Activated CD8-positive, alpha-beta T cell treated with anti-CD3 and anti-CD28 coated beads for 36 hours (primary cell): ENCODE results near the gene NFATC3. TPM values are rescaled to one million over a fixed set of nuclear protein-coding genes. Genes with fewer than 3 reads are reported as not detected.

Source experiments
- ATAC-seq: fragments of 200-7000 bp; cut with Tn5 transposase; one replicate; pipeline ENCODE4 v1.10.0; 2021; ENCODE audit warnings: mild to moderate bottlenecking, moderate library complexity
- CTCF ChIA-PET: fragments of 350-600 bp; sonication (Branson Sonifier 250); formaldehyde crosslinking; loops from one replicate; lab custom pipeline; 2021; ENCODE audit warnings: antibody characterized with exemption; lab: Charles Lee
- POLR2A ChIA-PET: fragments of 350-600 bp; sonication (Branson Sonifier 250); formaldehyde crosslinking; loops from one replicate; lab custom pipeline; 2021; ENCODE audit warnings: antibody characterized with exemption; lab: Charles Lee
- DNase-seq: peaks from one replicate; pipeline ENCODE4 v3.0.0-alpha.2; 2020
- H3K27ac Mint-ChIP-seq: one replicate; pipeline ENCODE4 v1.8.0; 2021; ENCODE audit warnings: mild to moderate bottlenecking, mixed read lengths
- H3K27me3 Mint-ChIP-seq: one replicate; pipeline ENCODE4 v1.8.0; 2021; ENCODE audit warnings: mixed read lengths
- H3K36me3 Mint-ChIP-seq: one replicate; pipeline ENCODE4 v1.8.0; 2021; ENCODE audit warnings: low read depth, mixed read lengths
- H3K4me1 Mint-ChIP-seq: one replicate; pipeline ENCODE4 v1.8.0; 2021; ENCODE audit warnings: low read depth, mixed read lengths
- H3K4me3 Mint-ChIP-seq: one replicate; pipeline ENCODE4 v1.8.0; 2021; ENCODE audit warnings: mild to moderate bottlenecking, moderate library complexity, mixed read lengths
- H3K9me3 Mint-ChIP-seq: one replicate; pipeline ENCODE4 v1.8.0; 2021; ENCODE audit warnings: mixed read lengths
- intact Hi-C: fragments of 100-400 bp; cut with micrococcal nuclease; formaldehyde crosslinking; loops from one replicate; pipeline ENCODE4 v1.10.0; 2022
- total RNA-seq, 2 experiments: library from RNA; stranded (reverse); gene quantifications; one replicate each; pipeline ENCODE4 v1.2.3, GENCODE V29; 2021
- TF ChIP-seq, protein P1 (sequence below): fragments of 200-600 bp; IDR thresholded peaks from one replicate; pipeline ENCODE4 v1.8.0; 2022; ENCODE audit warnings: antibody characterized with exemption, mild to moderate bottlenecking

Gene NFATC3
- total RNA-seq, 2 experiments from 2014 or later, result 102 to 104 TPM

DNA sequence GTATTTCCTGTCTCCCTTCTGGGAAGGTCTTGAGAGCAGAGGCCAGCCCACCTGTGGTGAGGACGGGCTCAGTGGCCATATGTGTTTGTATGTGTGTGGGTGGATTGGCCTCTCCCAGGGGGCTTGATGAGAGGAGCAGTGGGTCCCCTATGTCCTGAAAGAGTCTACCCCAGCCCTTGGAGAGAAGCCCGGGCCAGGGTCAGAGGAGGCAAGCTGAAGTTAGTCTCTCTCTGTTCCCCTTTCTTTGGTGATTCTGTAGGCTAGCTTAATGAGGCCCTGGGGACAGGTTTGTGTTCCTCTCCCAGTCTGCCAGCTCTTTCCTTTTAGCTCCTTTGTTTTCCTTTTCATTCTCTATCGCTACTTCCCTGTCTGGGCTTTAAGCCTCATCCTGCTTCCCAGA is 23.8 kb upstream of the NFATC3 start:
- intact Hi-C loops, result no loop called here
- TF ChIP-seq, protein P1, sequence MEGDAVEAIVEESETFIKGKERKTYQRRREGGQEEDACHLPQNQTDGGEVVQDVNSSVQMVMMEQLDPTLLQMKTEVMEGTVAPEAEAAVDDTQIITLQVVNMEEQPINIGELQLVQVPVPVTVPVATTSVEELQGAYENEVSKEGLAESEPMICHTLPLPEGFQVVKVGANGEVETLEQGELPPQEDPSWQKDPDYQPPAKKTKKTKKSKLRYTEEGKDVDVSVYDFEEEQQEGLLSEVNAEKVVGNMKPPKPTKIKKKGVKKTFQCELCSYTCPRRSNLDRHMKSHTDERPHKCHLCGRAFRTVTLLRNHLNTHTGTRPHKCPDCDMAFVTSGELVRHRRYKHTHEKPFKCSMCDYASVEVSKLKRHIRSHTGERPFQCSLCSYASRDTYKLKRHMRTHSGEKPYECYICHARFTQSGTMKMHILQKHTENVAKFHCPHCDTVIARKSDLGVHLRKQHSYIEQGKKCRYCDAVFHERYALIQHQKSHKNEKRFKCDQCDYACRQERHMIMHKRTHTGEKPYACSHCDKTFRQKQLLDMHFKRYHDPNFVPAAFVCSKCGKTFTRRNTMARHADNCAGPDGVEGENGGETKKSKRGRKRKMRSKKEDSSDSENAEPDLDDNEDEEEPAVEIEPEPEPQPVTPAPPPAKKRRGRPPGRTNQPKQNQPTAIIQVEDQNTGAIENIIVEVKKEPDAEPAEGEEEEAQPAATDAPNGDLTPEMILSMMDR, result no peak
- no peak overlapping the region for H3K4me3 Mint-ChIP-seq
- no peak for ATAC-seq
- H3K27ac Mint-ChIP-seq, result peak overlapping the region; percentile 70
- CTCF ChIA-PET, result interaction anchor here (1.3 to 1.7 kb wide), 3 partner anchors 14 to 167 kb away, joined by 3 to 4 read pairs (median 4); no protein-coding TSS in a partner anchor
- H3K4me1 Mint-ChIP-seq, result peaks cover 53% of the 10 kb centered on the region
- H3K9me3 Mint-ChIP-seq, result no peaks in the 10 kb centered on the region
- no peaks in the 10 kb centered on the region for H3K27me3 Mint-ChIP-seq
- DNase-seq, result no peak
- POLR2A ChIA-PET, result interaction anchor here (1.1 to 1.5 kb wide), 4 partner anchors 8 to 77 kb away, joined by 3 to 5 read pairs (median 4); no protein-coding TSS in a partner anchor
- H3K36me3 Mint-ChIP-seq, result peaks cover 52% of the 10 kb centered on the region

DNA sequence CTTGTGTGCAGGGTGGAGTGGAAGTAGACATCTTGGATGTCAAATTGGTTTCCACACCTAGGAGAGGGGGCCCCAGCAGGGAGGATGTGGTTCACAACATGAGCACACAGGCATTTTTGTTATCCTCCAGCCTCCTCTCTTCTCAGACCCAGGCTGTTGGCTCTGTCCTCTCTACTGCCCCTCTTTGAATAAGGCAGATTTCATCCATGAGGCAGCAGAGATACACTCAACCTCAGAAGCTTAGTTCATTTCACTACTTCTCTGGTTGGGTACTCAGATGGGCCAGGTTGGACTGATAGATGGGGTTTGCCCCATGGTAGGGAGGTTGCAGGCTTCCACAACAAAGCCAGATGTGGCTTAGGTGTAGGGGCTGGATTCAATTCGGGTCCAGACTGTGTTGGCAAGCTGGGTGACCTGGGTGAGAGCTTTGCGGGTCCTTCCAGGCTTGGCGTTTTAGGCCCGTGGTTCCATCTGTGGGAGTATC is 22.2 kb upstream of the NFATC3 start:
- POLR2A ChIA-PET, result interaction anchor here (0.7 to 1.9 kb wide), 4 partner anchors 11 to 128 kb away, joined by 3 to 10 read pairs (median 6); partner anchors contain the start of genes DDX28 and DUS2
- CTCF ChIA-PET, result interaction anchor here (0.8 to 1.4 kb wide), 5 partner anchors 11 to 221 kb away, joined by 3 to 7 read pairs (median 4); partner anchors contain the start of gene NFATC3
- Mint-ChIP-seq H3K4me1 (peaks cover 60% of the 10 kb centered on the region), H3K4me3 (peak overlapping the region; percentile 3), H3K9me3 (no peaks in the 10 kb centered on the region), H3K36me3 (peaks cover 50% of the 10 kb centered on the region), H3K27me3 (no peaks in the 10 kb centered on the region), H3K27ac (peak overlapping the region; percentile 85)
- DNase-seq, result peak; percentile 84
- ATAC-seq, result peak; percentile 83
- intact Hi-C loops, result no loop called here
- TF ChIP-seq, protein P1, result no peak

DNA sequence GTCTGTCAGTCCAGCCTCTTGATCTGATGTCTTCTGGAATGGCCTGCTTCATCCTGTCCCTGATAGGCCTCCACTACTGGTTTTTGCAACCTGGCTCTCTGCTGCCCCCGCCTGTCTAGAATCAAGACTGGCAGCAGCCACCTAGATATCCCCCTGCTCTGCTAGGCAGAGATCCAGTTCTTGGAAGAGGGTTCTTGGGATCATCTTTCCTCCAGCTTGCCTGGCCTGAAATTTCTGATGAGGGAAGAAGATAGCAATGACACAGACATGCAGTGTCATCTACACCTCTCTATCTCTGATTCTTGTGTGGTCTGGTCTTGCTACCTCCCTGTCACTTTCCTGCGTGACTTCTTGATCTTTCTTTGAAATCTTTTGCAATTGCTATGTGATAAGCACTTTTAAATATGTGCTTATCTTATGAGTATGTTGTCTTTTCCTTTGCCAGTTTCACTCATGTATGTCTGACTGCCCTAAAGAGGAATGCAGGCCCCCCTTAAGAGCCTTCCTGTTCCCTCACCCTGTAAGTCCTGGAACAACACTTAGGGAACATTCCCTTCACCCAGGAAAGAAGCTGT is 20.3 kb upstream of the NFATC3 start:
- no peak overlapping the region for H3K4me3 Mint-ChIP-seq
- peaks cover 50% of the 10 kb centered on the region for H3K36me3 Mint-ChIP-seq
- intact Hi-C loops, result no loop called here
- H3K4me1 Mint-ChIP-seq, result peaks cover 59% of the 10 kb centered on the region
- ChIA-PET POLR2A (interaction anchor here (1.1 to 1.6 kb wide), 4 partner anchors 11 to 129 kb away, joined by 4 to 5 read pairs (median 4); no protein-coding TSS in a partner anchor), CTCF (interaction anchor here (0.9 to 4.0 kb wide), 15 partner anchors 11 to 168 kb away, joined by 3 to 38 read pairs (median 4); partner anchors contain the start of genes DDX28, DPEP2, DUS2 and NFATC3)
- no peaks in the 10 kb centered on the region for H3K9me3 Mint-ChIP-seq
- peak; percentile 73 for ATAC-seq
- DNase-seq, result peak; percentile 85
- H3K27me3 Mint-ChIP-seq, result no peaks in the 10 kb centered on the region
- peak overlapping the region; percentile 79 for H3K27ac Mint-ChIP-seq
- TF ChIP-seq, protein P1, result peak; percentile 90

DNA sequence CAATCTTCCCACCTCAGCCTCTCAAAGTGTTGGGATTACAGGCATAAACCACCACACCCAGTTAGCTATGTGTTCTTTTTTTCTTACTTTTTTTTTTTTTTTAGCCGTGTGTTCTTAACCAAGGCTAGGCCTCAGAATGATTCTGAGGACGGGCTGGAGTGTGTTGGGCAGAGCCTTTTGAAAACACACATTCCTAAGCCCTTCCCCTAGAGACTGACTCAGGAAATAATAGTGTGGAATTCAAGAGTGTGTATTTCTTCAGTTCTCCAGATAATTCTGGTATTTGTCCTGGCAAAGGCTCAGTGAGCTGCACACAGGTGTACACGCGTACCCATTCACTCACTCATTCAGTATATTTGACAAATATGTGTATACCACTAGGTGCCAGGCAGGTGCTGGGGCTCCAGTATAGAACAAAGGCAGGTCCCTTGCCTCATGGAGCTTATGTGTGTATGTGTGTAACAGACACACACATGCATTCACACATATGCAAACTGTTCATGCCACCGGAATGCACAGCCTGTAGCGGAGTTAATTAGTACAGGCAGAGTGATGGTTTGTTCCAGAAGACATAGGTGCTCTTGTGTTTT is 19.4 kb upstream of the NFATC3 start:
- Mint-ChIP-seq H3K27ac (peak overlapping the region; percentile 49), H3K27me3 (no peaks in the 10 kb centered on the region), H3K9me3 (no peaks in the 10 kb centered on the region), H3K36me3 (peaks cover 53% of the 10 kb centered on the region), H3K4me3 (no peak overlapping the region), H3K4me1 (peaks cover 63% of the 10 kb centered on the region)
- intact Hi-C loops, result no loop called here
- DNase-seq, result no peak
- CTCF ChIA-PET, result interaction anchor here (0.9 to 4.0 kb wide), 11 partner anchors 10 to 169 kb away, joined by 3 to 38 read pairs (median 4); partner anchors contain the start of genes DDX28, DPEP2, DUS2 and NFATC3
- POLR2A ChIA-PET, result interaction anchor here (0.7 to 1.6 kb wide), 4 partner anchors 10 to 119 kb away, joined by 4 to 5 read pairs (median 4); no protein-coding TSS in a partner anchor
- TF ChIP-seq, protein P1, result no peak
- no peak for ATAC-seq
